Panc1 (cell line): Measurements from ENCODE around the gene RALB.

Experiments used
- POLR2AphosphoS5 ChIP-seq: IDR thresholded peaks from 2 replicates; pipeline ENCODE4 v1.6.1; 2012; ENCODE audit warnings: mild to moderate bottlenecking, low read depth, low read length, moderate library complexity
- TCF7L2 ChIP-seq: IDR thresholded peaks from 2 replicates; pipeline ENCODE4 v1.6.1; 2011; ENCODE audit warnings: mild to moderate bottlenecking, low read depth, low read length, inconsistent platforms
- TF ChIP-seq, protein P1 (sequence below): fragments of 450-650 bp; IDR thresholded peaks from 2 replicates; pipeline ENCODE4 v1.5.1; 2017; ENCODE audit warnings: mild to moderate bottlenecking
- TF ChIP-seq, protein P2 (sequence below), 2 experiments: IDR thresholded peaks; 2 replicates each; pipeline ENCODE4 v1.6.1; 2011 to 2012; ENCODE audit warnings: low read depth in 2 of 2, control low read depth in 1 of 2, low read length in 1 of 2, mild to moderate bottlenecking in 1 of 2, moderate library complexity in 1 of 2; ENCODE audit not compliant: insufficient read depth in 1 of 2

DNA sequence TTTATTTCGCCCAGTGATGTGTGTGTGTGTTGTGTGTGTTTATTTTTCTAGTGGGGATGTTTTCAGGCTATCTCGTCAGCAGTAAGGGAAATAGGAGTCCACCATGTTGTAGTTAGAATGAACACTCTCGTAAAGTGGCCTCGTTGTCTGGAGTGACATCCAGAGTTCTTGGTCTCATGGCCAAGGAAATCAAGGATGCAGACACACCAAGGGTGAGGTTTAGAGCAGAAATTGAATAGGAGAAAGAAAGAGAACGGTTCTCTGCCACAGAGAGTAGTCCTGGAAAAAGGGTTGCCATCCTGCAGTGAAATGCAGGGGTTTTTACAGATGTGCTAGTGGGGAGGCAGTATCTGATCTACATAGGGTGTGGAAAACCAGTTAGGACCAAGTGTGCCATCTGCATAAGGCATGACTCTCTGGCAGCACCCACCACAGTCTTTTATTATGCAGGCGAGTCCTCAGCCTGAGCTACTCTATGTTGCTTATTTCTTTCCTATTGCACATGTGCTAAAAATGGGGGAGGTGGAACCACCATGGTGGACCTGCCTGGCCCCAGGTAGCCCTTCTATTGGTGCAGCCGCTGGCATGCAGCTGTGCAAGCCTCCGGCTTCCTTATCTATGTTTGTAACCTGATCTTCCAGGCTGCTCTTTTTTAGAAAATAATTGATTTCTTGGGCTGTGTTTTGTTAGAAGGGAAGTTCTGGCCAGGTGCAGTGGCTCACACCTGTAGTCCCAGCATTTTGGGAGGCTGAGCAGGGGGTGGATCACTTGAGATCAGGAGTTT lies 23.2 kb downstream of the RALB start:
- TF ChIP-seq, protein P1, sequence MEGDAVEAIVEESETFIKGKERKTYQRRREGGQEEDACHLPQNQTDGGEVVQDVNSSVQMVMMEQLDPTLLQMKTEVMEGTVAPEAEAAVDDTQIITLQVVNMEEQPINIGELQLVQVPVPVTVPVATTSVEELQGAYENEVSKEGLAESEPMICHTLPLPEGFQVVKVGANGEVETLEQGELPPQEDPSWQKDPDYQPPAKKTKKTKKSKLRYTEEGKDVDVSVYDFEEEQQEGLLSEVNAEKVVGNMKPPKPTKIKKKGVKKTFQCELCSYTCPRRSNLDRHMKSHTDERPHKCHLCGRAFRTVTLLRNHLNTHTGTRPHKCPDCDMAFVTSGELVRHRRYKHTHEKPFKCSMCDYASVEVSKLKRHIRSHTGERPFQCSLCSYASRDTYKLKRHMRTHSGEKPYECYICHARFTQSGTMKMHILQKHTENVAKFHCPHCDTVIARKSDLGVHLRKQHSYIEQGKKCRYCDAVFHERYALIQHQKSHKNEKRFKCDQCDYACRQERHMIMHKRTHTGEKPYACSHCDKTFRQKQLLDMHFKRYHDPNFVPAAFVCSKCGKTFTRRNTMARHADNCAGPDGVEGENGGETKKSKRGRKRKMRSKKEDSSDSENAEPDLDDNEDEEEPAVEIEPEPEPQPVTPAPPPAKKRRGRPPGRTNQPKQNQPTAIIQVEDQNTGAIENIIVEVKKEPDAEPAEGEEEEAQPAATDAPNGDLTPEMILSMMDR, result no peak
- no peak for TF ChIP-seq TCF7L2
- TF ChIP-seq, protein P2, sequence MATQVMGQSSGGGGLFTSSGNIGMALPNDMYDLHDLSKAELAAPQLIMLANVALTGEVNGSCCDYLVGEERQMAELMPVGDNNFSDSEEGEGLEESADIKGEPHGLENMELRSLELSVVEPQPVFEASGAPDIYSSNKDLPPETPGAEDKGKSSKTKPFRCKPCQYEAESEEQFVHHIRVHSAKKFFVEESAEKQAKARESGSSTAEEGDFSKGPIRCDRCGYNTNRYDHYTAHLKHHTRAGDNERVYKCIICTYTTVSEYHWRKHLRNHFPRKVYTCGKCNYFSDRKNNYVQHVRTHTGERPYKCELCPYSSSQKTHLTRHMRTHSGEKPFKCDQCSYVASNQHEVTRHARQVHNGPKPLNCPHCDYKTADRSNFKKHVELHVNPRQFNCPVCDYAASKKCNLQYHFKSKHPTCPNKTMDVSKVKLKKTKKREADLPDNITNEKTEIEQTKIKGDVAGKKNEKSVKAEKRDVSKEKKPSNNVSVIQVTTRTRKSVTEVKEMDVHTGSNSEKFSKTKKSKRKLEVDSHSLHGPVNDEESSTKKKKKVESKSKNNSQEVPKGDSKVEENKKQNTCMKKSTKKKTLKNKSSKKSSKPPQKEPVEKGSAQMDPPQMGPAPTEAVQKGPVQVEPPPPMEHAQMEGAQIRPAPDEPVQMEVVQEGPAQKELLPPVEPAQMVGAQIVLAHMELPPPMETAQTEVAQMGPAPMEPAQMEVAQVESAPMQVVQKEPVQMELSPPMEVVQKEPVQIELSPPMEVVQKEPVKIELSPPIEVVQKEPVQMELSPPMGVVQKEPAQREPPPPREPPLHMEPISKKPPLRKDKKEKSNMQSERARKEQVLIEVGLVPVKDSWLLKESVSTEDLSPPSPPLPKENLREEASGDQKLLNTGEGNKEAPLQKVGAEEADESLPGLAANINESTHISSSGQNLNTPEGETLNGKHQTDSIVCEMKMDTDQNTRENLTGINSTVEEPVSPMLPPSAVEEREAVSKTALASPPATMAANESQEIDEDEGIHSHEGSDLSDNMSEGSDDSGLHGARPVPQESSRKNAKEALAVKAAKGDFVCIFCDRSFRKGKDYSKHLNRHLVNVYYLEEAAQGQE (IDR thresholded peaks at IDR 0.05; ENCODE audit: insufficient read depth in 1 of 2, low read depth in 2 of 2, low read length in 1 of 2), result no peak
- no peak for TF ChIP-seq POLR2AphosphoS5
